NCI-H1436 treated with DMSO at 0.1 percent for 48 hours (cell line): ENCODE data around the gene TRIB2.

ENCODE experiments used
- DNase-seq: peaks from one replicate; lab custom pipeline; 2025; lab: John Stamatoyannopoulos, UW

The TRIB2 gene

DNA sequence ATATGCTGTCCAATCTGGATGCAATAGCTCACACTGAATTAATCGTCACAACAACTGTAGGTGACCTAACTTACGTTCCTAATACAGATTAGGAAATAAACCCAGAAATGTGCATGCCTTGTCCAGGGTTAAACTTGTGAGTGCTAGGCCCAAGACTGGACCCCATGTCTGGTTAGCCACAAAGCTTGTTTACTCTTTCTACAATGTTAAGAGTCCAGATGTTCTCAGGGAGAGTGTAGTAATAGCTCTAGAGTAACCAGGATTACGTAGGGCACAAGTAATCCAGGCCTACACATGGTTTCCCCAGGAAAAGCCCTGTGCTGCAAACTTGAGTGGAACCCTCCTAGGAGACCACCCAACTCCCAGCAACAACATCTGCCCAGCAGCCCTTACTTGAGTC lies 26.2 kb downstream of the TRIB2 start:
- no peak for DNase-seq

DNA sequence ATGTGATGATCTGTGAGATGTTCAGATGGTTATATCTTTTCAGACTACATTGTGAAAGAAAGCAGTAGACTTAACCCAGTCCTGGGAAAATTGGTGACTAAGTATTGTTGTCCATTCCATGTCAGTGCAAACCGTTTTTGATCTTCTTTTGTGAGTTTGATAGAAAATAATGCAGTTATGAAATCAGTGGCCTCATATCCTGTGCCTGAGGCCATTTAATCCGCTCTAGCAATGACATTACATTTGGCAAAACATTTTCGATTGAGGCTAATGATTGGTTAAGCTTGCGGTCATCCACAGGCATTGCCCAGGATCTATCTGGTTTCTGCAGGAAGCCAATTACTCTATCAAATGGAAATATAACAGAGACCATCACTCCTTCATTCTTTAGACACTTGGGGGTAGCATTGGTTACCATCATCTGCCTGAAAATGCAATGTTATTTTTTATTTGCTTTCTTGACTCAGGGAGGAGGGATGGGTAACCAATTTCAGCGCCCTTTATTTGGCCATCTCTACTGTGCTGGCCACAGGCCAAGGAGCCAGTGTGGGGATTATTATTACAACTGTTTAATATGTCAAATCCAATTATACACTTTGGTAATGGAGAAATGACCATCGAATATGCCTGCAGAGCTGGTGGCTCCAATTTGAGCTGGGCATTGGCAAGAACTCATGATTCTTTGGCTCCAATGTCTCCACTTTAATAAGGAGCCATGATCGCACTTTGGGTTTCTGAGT lies 33.6 kb downstream of the TRIB2 start:
- no peak for DNase-seq

DNA sequence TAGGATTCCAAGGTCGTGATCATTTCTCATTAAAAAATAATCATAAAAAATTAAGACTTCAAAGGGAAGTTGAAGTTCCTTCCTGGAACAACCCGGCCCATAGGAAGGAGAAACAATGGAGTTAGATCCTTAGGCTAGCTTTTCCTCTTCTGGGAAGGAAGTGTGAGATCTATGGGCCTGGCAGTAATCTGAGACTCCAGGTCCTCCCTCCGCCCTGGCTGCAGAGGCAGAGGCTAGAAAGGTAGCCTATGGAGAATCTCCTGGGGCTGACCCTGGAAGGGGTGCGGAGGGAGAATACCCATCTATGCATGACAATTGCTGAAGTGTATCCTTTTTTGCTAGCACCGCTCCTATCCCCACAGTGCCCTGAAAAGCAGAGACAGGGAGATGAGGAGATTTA lies 37.9 kb downstream of the TRIB2 start:
- DNase-seq, result no peak

DNA sequence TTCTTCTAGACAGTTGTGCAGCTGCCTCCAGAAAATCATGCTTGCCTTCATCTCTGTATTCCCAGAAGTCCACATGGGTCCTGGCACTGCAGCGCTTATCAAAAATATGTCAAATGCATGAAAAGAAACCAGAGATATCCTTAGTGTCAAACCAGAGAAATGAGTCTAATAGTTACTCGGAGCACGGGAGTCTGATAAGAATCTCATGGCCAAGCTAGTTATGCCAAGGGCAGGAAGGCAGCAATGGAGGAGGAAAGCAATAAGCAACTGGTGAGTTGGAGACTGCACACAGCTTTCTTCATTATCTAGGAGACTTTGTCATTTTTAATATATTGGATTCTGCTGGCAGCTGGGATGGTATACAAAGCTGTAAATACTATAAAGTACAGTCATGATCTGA lies 38.6 kb downstream of the TRIB2 start:
- no peak for DNase-seq

DNA sequence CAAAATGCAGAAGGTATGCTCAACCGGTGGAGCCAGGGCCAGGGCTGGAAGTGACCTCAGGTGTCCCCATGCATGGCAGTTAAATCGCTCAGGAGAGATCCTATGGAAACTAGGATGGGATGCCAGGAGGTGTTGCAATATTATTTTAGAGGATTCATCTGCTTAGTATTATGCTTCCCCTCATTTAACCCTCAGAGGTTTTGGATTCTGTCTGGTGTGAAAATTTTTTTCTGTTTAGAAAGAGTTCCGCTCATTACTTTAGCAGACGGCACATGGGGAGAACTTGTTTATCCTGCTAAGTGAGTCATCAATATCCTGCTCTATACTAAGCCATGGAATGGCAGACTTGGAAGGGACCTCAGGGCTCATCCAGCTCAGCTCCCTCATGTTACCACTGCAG lies 42.5 kb downstream of the TRIB2 start:
- DNase-seq, result no peak

DNA sequence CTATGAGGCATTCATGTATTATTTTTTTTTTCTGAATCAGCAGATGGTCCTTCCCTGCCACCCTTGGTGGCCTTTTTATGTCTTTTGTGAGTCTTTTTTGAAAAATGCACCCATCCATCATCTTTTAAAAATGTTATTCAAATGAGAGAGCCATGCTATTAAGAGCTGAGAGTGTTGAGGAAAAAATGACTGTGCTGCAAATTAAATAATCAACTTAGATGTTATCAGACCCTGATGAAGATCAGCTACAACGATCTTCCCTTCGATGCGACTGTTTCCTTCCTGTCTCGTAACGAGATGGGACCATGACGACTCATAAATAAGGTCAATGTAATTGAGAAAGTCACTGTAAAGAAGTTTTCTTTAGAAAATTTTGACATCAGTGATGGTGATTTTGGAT lies 44.4 kb downstream of the TRIB2 start:
- no peak for DNase-seq

GRCh38 chr2:12762337-12762736 lies 45.6 kb downstream of the TRIB2 start:
- DNase-seq, result no peak

DNA sequence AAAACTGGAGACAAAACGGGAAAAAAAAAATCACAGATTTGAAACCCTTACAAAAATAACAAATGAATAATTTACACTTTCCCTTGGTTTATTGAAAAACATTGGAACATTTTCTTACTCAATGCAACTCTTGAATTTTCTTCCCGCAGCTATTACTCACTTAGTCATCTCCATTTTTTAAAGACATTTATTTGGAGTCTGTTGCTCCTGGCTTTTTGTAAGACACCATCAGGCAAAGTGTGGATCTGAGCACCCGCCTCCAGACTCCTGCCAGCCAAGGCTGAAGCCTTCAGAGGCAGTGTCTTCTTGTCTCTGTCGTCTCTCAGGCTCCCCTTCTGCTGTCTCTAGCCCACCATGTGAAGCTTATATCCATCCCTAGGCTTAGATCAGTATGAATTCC lies 46.2 kb downstream of the TRIB2 start:
- DNase-seq, result no peak

GRCh38 chr2:12763486-12763885 lies 46.8 kb downstream of the TRIB2 start:
- DNase-seq, result no peak

DNA sequence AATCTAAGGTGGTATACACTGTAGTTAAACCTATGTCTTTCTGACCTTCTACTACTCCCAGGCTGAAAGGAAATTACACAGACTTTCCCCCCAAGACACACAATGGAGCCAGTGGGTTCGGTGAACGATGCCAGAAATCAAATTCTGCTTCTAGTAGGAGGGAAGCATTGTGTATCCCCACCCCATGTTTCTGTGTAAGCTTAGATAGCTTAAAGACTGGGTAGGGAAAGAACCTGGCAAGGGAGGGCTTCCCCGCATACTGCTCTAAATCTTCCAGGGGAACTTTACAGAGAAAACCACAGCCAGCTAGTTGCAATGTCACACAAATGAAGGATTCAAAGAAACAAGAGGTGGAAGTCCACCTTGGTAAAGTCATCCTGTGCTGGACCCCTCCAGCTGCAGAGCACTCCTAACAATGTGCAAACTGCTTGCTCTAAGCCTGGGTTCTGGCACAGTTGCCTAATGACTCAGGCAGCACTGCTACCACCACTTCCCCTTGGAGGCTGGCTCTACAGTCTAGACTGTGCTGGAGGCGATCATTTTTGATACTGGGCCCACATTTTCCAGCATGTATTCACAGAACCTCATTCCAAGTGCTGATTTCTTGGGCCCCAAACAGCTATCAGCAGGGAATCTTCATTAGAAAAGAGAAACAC lies 47.5 kb downstream of the TRIB2 start:
- no peak for DNase-seq

DNA sequence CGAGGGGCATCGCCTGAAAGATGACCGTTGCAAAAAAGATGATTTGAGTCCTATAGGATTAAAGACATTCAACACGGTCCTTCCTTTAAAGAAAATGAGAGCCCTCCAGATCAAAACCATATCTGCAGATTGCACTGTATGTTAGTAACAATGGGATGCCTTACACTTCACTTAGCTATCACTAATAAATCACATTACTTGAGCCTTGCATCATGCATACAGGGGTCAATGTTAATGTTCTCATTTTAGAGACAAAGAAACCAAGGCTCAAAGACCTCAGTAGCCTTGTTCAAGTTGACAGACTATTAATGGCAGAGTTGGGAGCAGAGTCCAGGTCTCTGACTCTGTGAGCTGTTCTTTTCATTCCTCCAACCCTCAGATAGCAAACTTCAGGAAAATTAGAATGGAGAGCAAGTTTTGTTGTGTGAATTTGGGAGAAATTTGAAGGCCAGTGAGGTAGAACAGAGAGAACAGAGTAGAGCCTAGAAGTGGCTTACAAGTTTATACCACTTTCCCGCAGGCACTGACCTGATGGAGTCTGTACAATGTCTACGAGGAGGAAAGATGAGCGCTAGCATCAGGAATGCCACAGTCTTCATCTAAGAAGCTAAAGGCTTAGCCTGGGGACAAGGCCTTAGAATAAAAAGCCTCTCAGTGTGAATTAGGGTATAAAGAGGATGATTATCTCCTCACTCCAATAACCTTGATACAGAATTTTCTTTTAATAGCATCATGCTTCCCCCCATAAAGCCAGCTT lies 48.3 kb downstream of the TRIB2 start:
- DNase-seq, result no peak

DNA sequence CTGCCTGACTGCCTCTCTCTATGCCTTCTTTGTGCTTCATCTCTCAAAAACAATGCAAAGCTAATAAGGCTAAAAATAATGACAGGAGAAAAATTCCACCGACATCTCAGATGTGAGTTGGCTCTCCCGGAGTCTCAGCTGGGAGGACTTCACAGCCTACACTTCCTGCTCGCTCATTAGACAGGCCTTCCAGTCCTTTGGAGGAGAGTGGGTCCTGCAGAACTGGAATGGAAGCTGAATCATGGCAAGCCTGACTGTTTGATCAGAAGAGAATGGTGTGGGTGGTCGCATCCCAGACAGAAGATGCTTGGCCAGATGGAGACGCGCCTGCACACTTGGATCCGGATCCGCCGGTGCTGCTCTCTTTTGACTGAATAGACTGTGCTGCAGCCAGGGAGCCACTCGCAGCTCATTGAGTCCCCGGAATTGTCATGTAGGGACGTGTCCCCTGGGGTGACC lies 49.7 kb downstream of the TRIB2 start:
- no peak for DNase-seq

DNA sequence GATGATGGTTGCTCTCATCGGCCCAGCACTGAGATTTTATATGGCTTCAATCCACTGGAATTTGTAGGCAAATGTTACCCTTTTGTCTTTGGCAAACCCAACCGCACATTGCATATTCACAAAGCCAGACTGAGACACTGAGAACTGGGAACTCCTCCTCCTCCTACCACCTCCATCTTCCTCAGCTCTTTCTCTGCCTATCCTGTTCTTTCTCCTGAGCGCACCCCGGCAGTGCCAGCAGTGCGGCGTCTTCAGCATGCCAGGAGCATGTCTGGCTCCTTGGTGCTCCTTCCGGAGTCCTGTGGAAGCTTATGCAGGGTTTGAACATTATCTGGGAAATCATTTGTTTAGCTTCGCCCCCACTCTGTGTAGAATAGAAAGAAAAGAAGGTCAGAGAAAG lies 50.8 kb downstream of the TRIB2 start:
- DNase-seq, result no peak

DNA sequence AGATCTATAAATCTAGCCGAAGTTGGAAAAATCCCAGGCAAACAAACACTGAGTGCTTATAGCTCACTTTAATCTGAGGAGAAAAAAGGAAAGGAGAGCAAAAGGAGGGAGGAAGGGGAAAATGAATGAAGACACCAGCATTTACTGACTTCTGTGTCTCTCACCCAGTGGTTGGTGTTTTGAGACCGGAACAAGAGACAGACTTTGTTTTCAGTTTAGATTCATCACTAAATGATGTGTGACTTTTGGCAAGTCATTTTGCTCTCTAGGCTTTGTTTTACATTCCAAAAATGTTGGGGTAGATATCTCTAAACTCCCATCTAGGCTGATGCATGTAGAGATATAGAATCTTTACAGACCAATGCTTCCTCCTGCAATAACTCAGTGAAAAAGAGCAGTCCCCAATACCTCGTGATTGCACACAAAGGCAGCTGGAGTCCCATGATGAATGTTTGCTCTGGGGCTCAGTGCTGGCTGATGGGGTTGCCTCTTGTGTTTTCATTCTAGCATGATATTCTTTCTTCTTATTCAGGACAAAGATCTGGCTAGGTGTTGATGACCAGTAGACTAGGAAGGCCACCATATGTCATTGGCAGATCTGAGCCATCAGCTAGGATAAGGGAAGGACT lies 51.4 kb downstream of the TRIB2 start:
- DNase-seq, result no peak

DNA sequence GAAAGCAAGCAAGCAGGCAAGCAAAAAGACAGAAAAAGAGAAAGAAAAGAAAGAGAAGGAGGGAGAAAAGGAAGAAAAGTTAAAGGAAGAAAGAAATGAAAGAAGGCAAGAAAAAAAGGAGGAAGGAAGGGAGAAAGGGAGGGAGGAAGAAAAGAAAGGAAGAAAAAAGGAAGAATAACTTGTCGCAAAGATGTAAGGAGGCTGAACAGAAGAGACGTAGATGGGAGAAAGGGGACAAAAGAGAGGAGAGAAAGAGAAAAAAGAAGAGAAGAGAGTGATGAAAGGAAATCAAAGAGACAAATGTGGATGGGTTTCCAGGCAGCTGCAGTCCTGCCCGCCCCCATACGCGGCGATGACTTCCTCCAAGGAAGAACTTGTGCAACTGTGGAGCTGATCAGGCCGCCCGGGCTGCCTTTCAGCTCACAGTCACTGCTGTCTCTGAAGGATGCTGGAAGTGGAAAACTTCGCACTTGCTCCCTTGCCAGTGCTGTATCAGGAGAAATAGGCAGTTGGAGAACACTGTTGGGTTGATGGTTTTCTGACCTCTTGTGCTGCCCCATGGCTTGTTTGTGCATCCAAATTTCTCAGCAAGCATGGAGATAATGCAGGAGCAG lies 52.9 kb downstream of the TRIB2 start:
- DNase-seq, result no peak

GRCh38 chr2:12770300-12770968 lies 53.7 kb downstream of the TRIB2 start:
- DNase-seq, result no peak

DNA sequence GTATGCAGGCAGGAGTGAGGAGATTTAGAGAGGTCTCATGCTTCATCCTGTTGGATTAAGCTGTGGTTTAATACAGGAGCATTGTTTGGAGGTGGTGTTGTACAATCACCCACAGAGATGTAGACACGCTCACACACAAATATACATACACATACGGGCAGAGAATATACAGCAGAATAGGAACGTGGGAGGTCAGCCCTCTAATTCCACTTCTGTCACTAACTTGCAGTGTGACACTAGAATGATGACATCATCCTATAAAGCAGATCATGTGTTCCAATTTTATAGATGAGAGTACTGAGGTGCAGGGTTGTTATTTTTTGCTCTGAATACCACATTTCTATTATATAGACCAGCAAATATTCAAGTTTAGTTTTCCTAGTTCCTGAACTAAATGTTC lies 54.4 kb downstream of the TRIB2 start:
- no peak for DNase-seq

DNA sequence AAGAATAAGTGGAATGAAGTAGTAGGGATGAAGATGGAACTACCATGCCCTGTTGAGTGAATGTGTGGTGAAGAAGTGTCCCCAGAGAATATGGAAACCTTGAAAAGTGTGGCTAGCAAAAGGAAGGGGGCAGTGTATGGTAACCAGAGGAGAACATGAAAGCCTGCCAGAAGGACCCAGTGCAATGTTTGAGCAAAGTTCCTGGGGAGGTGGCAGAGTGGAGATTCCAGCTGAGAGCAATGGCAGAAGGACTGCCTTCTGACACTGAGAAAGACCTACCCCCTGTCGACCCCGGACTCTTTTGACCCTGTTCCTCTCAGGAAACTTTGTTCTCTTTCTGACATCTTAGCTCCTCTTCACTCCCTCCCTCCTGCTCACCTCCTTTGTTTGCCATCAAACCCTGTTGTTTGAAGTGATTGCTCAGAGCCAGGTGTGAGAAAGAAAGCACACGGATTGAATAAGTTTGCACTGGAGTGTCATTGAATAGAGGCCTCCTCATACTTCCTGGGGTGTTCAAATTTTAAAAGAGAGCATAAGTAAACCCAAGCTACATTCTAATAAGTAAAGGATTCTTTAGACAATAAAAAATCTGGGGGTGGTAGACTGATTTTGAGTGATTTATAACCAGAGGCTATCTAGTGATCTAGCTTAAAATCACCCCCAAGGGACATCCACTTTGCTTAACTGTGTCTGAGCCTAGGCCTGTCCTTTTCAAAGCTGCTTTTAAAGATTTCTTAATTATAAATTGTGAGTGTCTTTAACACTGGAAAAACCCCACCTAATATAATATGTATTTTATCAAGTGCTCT lies 57.1 kb downstream of the TRIB2 start:
- no peak for DNase-seq

DNA sequence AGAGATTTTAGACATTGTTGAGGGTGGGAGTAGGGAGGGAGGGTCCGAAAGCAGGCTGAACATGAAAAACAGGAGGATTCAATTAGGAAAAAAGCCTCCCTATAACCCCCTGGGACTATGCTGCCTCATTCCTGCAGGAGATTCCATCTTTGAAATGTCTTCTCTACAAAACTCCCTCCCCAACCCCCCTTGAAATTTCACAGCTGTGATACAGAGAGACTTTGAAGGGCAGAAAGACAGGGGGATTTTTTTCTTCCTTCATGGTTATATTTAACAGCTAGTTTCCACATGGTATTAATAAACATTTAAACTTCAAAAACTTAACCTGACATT lies 57.6 kb downstream of the TRIB2 start:
- DNase-seq, result no peak

GRCh38 chr2:12776521-12776961 lies 59.8 kb downstream of the TRIB2 start:
- DNase-seq, result no peak

DNA sequence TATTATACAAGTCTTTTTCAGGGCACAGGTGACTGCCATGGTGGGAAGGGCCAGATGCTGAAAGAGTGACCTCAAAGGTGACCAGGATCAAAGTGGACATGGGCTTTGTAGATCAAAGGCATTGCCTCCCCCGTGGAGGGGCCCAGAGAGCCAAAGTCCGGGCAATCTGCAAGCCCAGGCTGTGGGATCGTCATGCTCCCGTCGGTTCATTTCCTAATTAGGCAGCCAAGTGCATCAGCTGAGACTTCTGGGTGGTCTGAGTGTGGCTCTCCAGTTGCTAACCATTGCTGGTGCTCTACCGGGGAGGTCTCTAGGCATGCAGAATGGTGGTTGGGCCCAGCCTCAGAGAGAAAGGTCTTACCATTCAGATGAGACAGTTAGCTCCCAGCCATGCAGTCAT lies 61.6 kb downstream of the TRIB2 start:
- no peak for DNase-seq
